ENCODE measurements around the gene NRSN2.

DNA sequence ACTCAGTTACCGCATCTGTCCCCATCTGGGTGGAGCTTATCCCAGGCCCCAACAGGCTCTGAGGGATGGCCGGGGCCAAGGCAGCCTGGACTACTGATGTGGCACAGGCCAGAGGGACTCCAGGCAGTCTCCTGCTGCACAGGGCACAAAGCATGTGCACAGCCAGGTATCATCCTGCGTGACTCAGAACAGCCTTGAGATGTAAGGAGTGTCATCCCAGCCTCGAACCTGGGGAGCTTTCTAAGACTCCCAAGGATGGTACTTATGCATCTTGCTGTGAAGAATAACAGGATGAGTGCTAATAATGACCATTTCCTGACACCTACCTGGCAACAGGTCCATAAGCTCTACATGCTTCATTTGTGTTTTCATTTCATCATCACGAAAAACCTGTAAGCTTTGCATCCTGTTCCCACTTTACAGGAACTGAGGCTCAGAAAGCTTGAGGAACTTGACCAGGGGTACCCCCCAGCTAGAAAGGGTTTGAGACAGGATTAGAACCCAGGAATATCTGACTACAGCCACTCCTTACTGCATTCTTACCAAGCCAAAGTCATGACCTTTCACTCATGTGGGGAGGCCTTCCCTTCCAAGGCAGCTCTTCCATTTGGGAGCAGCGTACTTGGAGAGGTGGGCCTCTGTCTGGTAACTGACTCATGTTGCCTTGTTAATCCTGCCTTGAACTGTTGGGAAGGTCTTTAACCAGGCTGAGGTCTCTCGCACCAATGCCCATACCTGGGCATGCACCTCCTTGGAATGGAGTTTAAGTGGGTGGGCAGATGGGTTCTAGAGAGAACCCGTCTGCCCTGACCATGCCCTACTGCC lies 35.6 kb downstream of the NRSN2 start:
- no peak for TF ChIP-seq CTCF (IDR thresholded peaks at IDR 0.05)
- TF ChIP-seq POLR2AphosphoS5 (IDR thresholded peaks at IDR 0.05): no peak
- TF ChIP-seq POLR2A (IDR thresholded peaks at IDR 0.05): no peak
